Parathyroid adenoma (tissue), 2 donors: ENCODE measurements around the gene CDH13.

Experiments
- H2AFZ ChIP-seq: fragments of 300-600 bp; sonication (generic); one replicate; pipeline ENCODE4 v1.7.0; 2017; ENCODE audit warnings: antibody characterized with exemption, mild to moderate bottlenecking
- H3K27ac ChIP-seq: fragments of 300-600 bp; sonication (generic); one replicate; pipeline ENCODE4 v1.7.0; 2017
- H3K27me3 ChIP-seq: fragments of 300-600 bp; sonication (generic); one replicate; pipeline ENCODE4 v1.7.0; 2017; ENCODE audit warnings: low read length; ENCODE audit not compliant: control insufficient read depth, insufficient read depth
- H3K36me3 ChIP-seq: fragments of 300-600 bp; sonication (generic); one replicate; pipeline ENCODE4 v1.7.0; 2017; ENCODE audit warnings: low read length; ENCODE audit not compliant: control insufficient read depth, insufficient read depth
- H3K4me1 ChIP-seq: fragments of 300-600 bp; sonication (generic); one replicate; pipeline ENCODE4 v1.7.0; 2017; ENCODE audit warnings: control low read depth
- H3K4me2 ChIP-seq: fragments of 300-600 bp; sonication (generic); one replicate; pipeline ENCODE4 v1.7.0; 2017; ENCODE audit warnings: low read length
- H3K4me3 ChIP-seq: fragments of 300-600 bp; sonication (generic); one replicate; pipeline ENCODE4 v1.7.0; 2017; ENCODE audit warnings: low read depth, low read length
- H3K79me2 ChIP-seq: fragments of 300-600 bp; sonication (generic); one replicate; pipeline ENCODE4 v1.7.0; 2017; ENCODE audit warnings: control low read depth
- H3K9ac ChIP-seq: fragments of 300-600 bp; sonication (generic); one replicate; pipeline ENCODE4 v1.7.0; 2017; ENCODE audit warnings: mild to moderate bottlenecking
- H3K9me3 ChIP-seq: fragments of 300-600 bp; sonication (generic); one replicate; pipeline ENCODE4 v1.7.0; 2017; ENCODE audit warnings: low read length; ENCODE audit not compliant: control insufficient read depth
- TF ChIP-seq, protein P1 (sequence below): fragments of 300-600 bp; sonication (generic); IDR thresholded peaks from one replicate; pipeline ENCODE4 v1.7.0; 2017; ENCODE audit warnings: antibody characterized with exemption, mild to moderate bottlenecking
- donor health status: primary hyperparathyroidism.

The CDH13 gene

DNA sequence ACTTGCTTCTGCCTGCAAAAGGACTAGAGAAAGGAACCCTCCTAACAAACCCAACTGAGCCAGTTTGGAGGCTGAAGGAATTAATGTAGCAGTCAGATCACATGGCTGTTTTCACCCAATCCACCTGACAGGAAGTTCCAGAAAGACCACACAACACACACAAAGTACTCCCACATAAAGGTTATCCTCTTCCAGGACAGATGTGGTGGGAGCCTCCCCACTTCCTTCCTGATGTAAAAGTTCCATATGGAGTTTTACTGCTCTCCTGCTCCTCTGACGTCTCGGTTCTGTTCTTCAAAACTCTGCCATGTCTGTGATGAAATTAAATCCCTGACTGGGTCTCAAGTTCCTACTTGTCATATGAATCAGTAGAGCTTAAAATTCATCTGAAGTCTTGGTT lies 684.0 kb downstream of the CDH13 start:
- H3K9ac ChIP-seq, result no peak overlapping the region
- H3K79me2 ChIP-seq, result no peaks in the 10 kb centered on the region
- no peaks in the 10 kb centered on the region for H3K4me1 ChIP-seq
- H3K4me3 ChIP-seq, result no peak overlapping the region
- no peaks in the 10 kb centered on the region for H3K36me3 ChIP-seq
- H3K4me2 ChIP-seq, result no peak overlapping the region
- no peak overlapping the region for H3K27ac ChIP-seq
- H3K27me3 ChIP-seq, result no peaks in the 10 kb centered on the region
- TF ChIP-seq, protein P1, sequence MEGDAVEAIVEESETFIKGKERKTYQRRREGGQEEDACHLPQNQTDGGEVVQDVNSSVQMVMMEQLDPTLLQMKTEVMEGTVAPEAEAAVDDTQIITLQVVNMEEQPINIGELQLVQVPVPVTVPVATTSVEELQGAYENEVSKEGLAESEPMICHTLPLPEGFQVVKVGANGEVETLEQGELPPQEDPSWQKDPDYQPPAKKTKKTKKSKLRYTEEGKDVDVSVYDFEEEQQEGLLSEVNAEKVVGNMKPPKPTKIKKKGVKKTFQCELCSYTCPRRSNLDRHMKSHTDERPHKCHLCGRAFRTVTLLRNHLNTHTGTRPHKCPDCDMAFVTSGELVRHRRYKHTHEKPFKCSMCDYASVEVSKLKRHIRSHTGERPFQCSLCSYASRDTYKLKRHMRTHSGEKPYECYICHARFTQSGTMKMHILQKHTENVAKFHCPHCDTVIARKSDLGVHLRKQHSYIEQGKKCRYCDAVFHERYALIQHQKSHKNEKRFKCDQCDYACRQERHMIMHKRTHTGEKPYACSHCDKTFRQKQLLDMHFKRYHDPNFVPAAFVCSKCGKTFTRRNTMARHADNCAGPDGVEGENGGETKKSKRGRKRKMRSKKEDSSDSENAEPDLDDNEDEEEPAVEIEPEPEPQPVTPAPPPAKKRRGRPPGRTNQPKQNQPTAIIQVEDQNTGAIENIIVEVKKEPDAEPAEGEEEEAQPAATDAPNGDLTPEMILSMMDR, result no peak
- H3K9me3 ChIP-seq, result no peaks in the 10 kb centered on the region
- no peak overlapping the region for H2AFZ ChIP-seq

DNA sequence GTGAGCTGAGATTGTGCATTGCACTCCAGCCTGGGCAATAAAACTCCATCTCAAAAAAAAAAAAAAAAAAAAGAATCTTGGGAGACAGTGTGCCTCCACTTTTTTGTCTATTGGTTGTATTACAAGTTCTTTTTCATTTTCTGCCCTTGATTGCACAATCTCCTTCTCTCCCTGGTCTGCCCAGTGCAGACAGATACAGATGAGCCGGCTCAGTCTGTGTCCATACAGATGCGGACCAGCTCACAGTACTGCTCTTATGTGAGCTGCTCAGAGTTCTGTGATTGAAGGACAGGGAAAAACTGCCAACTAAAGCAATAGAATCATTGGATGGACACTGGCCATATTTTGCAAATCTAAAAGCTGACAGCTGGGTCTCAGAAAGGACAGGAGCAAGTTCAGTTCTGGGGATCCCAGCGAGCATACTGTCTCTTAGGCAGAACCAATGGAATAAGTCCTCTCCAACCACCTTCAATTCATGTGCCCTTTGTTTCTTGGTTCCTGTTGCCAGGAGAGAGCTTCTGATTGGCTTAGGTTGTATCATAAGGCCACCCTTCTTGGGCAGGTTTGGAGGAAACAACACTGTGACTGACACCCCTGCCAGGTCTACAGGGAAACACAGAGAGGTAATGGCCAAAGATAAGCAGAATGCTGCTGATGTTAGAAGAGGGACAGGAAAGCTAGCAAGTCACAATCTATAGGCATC lies 685.4 kb downstream of the CDH13 start:
- no peak overlapping the region for H3K9ac ChIP-seq
- H3K27ac ChIP-seq, result no peak overlapping the region
- H3K4me2 ChIP-seq, result no peak overlapping the region
- no peaks in the 10 kb centered on the region for H3K36me3 ChIP-seq
- TF ChIP-seq, protein P1, result no peak
- H3K79me2 ChIP-seq, result no peaks in the 10 kb centered on the region
- H3K9me3 ChIP-seq, result no peaks in the 10 kb centered on the region
- H3K27me3 ChIP-seq, result no peaks in the 10 kb centered on the region
- no peaks in the 10 kb centered on the region for H3K4me1 ChIP-seq
- no peak overlapping the region for H3K4me3 ChIP-seq
- H2AFZ ChIP-seq, result no peak overlapping the region

DNA sequence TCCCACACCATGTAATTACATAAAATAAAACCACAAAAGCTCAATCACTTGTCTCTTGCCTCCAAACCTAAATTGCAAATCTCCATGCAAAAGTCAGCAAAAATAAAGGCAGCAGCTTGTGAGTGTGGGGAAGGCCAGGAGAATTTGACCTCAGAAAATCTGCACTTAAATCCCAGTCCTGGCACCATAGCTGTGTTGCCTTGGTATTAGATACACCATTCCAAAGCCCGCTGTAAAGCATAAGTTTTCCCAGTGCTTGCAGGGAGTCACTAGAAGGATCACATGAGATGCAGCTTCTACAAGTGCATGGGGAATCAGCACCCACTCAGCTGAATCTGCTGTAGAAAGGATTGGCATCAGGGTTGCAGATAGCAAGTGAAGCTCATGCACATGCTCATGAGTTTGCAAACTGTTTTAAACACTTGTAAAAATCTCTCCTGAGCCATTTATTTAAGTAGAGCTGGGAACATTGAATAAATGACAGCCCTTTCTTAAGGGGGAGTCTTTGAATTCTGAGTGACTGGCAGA lies 686.0 kb downstream of the CDH13 start:
- H3K79me2 ChIP-seq, result no peaks in the 10 kb centered on the region
- H3K27ac ChIP-seq, result no peak overlapping the region
- no peaks in the 10 kb centered on the region for H3K27me3 ChIP-seq
- no peaks in the 10 kb centered on the region for H3K4me1 ChIP-seq
- no peaks in the 10 kb centered on the region for H3K36me3 ChIP-seq
- TF ChIP-seq, protein P1, result no peak
- H3K9ac ChIP-seq, result no peak overlapping the region
- no peaks in the 10 kb centered on the region for H3K9me3 ChIP-seq
- H2AFZ ChIP-seq, result no peak overlapping the region
- no peak overlapping the region for H3K4me2 ChIP-seq
- no peak overlapping the region for H3K4me3 ChIP-seq

DNA sequence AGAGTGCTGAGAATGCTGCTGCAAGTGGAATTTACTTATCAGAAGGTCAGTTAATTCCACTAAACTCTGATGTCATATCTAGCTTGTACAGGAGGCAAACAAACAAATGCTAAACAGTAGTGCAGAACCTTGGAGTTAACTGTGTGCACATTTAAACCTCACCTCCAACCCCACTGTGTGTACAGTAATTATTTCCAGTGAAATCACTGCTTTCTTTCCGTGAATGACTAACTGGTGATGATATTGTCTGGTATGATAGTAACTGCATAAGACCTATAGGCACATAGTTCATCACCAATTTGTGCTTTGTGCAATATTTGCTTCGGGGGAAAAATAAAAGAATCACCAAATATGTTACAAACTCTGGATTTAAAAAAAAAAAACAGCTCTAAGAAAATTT lies 688.5 kb downstream of the CDH13 start:
- no peaks in the 10 kb centered on the region for H3K4me1 ChIP-seq
- no peak overlapping the region for H3K4me2 ChIP-seq
- TF ChIP-seq, protein P1, result no peak
- no peaks in the 10 kb centered on the region for H3K9me3 ChIP-seq
- no peak overlapping the region for H3K4me3 ChIP-seq
- H3K36me3 ChIP-seq, result no peaks in the 10 kb centered on the region
- no peaks in the 10 kb centered on the region for H3K79me2 ChIP-seq
- no peaks in the 10 kb centered on the region for H3K27me3 ChIP-seq
- no peak overlapping the region for H2AFZ ChIP-seq
- H3K9ac ChIP-seq, result no peak overlapping the region
- no peak overlapping the region for H3K27ac ChIP-seq

DNA sequence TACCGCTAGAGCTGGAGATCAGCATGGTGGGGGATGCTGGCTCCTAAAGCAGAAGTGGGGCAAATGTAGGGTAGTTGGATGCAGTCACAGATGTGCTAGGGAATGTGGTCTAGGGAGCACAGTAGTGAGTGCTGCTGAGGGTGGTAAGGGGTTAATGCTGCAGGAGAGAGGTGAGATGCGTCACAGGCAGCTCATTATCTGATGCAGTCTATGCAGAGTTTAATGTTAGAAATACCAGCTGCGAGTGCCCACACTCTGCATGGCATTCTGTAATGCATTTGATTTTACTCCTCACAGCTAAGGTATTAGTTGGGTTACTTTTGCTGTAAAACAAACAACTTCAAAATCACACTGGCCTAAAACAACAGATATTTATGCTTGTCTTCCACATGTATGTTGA lies 689.7 kb downstream of the CDH13 start:
- Histone ChIP-seq H3K4me3 (no peak overlapping the region), H3K4me2 (no peak overlapping the region), H2AFZ (no peak overlapping the region), H3K79me2 (no peaks in the 10 kb centered on the region), H3K4me1 (no peaks in the 10 kb centered on the region), H3K36me3 (no peaks in the 10 kb centered on the region), H3K9ac (no peak overlapping the region), H3K27ac (no peak overlapping the region), H3K9me3 (no peaks in the 10 kb centered on the region), H3K27me3 (no peaks in the 10 kb centered on the region)
- TF ChIP-seq, protein P1, result no peak
